Middle frontal gyrus (tissue), 1 donor: Measurements from ENCODE around the gene AMBP.

Experiments used
- DNase-seq: peaks from one replicate; pipeline ENCODE4 v3.0.0-alpha.2; 2015; ENCODE audit warnings: low spot score; ENCODE audit errors: extremely low spot score

Gene AMBP

DNA sequence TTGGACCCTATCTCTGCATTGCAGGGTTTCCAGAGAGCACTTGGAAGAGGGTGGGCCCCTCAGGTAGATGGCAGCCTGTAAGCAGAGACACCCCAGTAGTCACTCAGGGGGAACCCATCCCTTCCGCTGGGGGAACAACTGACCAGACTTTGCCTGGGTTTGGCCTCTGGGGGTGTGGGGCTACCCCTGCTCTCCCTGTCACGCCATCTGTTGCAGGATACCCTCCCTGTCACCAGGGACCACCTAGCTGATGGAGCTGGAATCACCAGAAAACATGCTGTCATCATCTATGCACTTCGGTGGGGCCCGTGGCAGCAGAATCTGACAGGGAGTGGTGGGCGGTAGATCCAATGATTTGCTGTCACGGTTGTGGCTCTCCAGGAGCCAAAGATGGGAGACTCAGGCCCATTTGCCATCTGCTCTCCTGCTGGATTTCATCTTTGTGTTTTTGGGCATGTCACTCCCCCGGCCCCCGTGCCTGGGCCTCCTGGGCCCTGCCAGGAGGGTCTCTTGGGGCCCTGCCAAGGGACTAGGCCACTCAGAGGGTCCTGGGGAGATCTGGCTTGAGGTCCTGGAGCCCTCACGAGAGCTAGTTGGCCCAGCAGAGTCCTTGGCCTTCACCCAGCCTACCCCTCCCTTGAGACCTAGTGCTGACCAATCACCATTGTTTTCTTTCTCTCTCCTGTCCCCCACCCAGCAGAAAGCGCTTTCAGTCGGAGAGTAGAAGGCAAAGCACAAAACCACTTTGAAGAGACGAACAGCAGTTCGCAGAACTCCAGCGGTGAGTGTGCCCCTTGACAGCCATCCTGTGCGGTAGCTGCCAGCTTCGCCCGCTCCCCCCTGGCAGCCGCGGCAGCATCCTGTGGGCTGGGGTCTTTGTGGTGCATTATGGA, 45.9 kb downstream of the AMBP start:
- no peak for DNase-seq

DNA sequence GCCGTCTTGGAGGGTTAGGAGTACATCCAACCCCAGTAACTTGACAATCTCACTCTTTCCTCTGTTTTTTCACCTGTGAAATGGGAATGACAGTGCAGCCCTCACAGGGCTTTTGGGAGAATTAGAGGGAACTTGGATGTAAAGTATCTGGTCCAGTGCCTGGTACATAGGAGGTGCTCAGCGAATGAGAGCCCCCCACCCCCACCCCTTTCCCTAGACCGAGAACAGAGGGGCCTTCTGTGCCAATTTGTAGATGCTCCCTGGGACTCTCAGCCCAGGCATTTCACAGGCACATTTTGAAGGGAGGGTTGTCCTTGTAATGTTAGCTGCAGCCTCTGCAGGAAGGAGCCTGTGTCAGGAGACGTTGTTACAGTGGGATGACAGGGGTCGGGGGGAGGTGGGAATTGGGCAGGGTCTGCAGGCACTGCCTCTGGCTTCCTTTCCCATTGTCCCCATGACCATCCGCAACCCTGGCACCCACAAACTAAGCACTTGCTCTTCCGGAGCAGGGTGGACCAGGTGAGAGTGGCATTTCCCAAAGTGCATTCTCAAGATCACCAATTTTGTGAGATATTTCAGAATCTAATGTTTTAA, 47.0 kb downstream of the AMBP start:
- no peak for DNase-seq

DNA sequence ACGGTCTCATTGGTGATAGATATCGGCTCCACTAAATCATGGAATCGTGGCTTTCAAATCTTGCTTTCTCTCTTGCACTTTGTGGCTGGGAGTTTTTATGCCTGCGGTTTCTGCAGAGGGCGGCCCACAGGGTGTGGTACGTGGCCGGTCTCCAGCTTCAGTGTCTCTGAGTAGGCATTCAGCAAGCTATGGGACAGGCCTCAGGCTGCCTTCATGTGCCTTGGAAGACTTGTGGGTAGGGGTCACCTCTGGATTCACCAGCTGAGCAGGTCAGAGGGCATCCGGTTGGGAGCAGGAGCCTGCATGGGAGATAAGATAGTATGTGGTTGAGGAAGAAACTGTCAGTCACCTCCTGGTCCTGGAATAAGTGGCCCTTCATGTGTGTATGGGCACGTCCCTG, 47.7 kb downstream of the AMBP start:
- no peak for DNase-seq

DNA sequence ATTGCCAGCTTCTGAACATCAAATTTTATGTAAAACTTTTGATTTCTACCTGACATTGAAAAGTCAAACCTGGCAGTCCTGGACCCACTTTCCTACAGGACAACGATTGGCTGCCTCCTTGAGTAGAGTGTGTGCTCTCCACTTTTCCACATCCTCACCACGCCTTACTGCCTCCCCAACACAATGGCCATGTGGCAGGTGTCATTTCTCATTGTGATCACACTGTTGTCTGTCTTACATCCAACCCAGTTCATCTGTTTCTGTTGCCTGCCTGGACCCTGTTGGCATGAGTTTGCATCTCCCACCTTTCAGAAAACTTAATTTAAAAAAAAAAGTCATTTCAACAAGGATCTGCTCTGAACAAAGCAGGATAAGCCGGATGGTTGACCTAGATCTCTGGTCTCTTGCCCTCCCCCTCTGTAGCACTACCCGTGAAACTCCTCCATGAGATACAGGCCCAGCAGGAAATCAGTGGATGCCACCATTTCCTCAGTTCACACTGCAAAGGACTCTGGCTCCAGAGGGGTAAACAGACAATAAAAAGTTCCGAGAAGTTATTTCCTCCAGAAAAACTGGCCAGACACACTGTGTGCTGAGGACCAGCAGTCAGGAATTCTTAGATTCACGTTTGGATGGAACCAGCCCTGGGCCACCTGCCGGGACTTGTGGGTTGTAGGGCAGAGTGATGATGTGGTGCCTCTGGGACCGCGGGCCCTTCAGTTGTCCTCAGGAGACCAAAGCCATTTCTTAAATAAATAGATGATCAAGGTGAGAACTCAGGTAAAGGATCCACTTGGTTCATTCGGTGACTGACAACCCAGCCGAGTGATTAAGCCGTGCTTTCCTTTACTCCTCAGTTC, 48.6 kb downstream of the AMBP start:
- DNase-seq: no peak

DNA sequence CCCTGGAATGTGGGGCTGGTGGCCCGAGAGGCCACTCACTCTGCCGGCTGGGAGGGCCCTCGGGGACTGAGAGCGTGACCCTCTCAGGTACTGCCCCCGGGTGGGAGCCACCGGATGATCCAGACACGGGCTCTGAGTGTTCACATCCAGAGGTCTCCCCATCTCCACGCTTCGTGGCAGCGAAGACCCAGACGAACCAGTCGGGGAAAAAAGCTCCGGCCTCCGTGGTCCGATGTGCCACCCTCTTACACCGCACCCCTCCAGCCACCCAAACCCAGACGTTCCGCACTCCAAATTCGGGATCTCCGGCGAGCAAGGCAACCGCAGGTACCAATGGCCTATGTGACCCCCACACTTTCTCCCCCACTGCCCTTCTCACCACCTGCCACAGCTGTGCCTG, 49.5 kb downstream of the AMBP start:
- DNase-seq: no peak

DNA sequence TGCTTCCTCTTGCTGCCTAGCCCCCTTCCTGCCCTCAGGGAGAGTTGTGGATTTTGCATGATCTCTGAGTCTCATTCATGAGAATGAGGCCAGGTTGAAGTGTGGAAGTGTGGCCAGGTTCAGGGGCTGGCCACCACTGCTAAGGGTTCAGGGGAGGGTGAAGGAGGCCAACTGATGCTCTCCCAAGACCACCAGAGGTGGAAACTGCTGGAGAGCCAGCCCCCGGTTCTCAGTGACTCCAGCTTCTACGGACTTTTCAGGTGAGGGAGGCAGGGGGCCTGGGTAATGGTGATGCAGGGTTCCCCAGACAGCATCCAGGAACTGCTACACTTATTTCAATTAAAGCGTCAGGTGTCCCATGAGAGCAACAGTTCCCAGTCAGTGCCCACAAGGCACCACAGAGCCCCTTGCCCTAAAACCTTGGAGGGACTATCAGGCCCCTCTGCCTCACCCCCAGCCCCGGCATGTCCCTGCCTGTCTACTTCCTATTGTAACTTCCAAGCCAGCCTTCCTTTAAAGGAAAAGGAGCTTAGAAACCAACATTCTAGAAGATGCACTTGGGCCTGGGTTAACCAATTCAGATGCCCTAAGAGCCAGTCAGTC, 50.1 kb downstream of the AMBP start:
- no peak for DNase-seq

DNA sequence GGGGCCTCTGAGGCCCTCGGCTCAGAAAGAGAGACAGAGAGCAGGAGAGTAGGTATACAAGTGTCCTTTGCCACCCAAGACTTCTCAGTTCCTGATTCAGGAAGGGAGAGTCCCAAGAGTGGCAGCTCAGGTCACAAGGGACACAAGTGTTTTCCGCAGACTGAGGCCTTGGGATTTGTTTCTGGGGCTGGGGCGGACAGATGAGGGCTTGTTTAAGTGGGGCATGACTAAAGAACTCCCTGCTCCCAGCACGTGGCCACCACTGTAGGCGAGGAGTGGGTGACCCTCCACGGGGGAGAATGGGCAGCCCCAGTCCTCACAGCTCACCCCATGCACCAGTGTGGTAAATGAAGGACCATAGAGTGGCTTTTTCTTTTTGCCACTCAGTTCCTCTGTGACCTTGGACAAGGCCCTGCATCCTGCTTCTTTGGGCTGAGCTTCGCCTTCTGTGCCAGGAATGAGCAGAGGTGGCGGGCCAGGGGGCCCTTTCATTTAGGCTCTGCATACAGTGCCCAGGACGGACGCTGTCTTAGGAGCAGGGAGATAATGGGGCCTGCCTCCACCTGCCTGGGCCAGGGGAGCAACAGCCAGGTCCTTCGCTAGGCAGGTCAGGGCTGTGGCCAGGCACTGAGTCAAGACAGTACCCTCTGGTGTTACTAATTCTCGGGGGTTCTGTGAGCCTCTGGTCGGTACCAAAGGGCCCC, 50.8 kb downstream of the AMBP start:
- DNase-seq: no peak

DNA sequence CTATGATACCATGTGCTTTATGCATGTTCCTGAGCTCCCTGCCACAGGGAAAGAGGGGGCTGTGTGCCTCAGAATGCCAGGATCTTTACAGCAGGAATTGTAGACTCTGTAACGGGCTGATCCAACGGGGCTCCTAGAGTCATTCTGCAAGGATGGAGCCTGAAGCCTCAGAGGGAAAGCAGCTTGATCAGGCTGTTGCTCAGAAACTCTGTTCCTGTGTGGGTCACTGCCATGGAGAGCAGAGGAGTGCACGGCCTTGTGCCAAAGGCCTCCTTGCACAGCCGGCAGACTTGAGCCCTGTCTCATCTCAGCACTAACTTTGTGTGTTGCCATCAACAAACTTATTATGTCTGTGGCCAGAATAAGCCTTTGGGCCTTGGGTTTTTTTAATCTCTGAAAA, 51.8 kb downstream of the AMBP start:
- DNase-seq: no peak

DNA sequence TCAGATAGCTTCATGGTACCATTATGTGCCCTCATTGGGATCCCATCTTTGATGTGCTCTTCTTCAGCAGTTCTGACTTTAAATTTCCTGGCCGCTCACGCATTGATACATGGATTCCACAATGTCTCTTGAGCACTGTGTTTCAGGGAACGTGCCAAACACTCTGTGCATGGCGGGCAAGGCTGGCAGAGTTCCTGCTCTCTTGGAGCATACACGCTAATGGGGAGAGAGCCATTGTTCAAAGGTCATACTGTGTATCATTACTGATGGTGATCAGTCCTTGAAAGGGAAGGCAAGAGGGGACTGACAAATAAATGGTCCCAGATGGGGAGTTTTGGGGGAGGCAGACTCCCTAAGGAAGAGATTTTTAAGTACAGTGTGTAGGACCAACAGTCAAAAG, 52.3 kb downstream of the AMBP start:
- DNase-seq: no peak

DNA sequence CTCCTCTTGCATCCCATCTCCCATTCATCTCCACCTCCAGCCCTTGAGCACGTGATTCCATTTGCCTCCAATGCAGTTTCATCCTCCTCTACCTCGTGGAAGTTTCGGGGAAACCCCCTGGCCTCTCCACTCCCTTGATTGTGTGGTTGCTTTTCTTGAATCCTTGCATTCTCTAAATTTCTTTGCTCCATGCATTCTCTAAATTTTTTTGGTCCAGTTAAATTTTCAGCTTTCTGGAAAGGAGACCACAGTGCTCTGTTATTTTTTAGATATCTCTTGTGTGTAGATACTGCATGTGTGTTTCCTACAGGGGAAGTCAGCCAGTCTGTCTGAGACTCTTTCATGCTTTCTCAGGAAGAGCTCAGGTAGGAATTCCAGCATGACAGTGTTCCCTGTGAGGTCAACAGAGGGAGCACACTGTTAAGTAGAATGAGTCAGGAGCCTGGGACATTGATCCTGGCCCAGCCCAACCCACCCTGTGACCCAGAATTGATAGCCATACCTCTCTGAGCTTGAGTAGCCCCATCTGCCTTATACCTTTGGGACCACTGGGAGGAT, 52.8 kb downstream of the AMBP start:
- DNase-seq: no peak

DNA sequence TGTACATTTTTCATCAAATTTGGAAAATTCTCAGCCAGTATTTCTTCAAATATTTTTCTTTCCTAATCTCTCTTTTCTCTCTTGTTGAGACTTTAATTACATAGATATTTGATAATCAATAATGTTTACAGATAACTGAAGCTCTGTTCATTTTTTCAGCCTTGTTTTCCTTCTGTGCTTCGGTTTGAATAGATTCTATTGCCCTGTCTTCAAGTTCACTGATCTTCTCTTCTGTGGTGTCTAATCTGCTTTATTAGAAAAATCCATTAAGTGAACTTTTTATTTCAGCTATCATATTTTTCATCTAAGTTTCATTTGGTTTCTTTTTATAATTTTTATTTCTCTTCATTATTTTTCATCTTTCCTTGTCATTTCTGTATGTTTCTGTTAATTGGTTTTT, 54.1 kb downstream of the AMBP start:
- no peak for DNase-seq

DNA sequence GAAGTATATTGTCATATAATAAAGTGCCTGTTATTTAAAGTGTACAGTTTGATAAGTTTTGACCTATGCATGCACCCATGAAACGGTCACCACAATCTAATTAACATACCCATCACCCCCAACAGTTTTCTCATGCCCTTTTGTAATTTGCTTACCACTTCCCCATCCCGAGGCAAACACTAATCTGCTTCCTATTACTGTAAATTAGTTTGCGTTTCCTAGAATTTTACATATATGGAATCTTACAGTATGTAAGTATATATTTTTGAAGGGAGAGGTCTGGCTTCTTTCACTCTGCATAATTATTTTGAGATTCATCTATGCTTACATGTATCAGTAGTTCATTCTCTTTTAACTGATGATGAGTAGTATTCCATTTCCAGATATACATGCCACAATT, 56.5 kb downstream of the AMBP start:
- DNase-seq: no peak

DNA sequence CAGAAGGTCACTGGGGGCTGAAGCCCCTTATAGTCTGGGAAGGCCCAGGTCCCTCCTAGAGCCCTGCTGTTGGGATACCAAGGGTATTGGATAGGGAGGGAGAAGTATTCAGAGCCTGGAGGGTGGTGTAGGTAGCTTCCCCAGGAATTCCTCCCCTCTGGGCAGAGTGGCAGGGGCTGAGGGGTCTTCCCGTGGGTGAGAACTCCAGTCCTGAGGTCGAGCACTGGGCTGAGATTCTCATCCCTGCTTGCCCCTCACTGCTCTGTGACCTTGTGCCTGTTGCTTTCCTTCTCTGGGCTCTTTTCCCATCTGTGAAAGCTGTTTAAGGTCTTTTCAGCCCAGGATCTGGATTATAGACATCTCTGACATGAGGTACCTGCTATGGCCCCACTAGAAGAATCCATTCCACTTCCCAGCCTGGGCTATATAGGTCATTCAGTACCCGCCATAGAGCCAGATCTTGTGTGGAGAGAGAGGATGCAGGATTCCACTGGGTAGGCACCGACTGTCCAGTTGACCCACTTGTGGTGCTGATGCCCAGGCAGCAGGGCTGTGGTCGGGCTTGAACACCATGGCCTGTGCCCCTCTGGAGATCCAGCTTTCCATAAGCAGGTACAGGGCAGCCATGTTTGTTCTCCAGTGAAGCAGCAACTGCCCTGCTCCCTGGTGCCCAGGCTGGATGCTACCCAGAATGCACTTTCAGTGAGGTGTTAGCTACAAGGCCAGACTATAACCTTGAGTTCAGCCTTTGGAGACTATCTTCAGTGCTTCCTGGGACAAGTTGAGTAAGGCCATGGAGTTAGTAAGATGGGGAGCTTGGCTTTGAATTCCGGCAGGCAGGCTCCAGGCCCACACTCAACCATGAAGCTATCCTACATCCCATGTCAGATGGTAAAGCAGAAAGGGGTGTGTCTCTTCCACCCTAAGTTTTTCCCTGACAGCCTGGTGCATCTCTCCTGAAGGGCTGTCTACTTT, 60.1 kb downstream of the AMBP start:
- DNase-seq: no peak

DNA sequence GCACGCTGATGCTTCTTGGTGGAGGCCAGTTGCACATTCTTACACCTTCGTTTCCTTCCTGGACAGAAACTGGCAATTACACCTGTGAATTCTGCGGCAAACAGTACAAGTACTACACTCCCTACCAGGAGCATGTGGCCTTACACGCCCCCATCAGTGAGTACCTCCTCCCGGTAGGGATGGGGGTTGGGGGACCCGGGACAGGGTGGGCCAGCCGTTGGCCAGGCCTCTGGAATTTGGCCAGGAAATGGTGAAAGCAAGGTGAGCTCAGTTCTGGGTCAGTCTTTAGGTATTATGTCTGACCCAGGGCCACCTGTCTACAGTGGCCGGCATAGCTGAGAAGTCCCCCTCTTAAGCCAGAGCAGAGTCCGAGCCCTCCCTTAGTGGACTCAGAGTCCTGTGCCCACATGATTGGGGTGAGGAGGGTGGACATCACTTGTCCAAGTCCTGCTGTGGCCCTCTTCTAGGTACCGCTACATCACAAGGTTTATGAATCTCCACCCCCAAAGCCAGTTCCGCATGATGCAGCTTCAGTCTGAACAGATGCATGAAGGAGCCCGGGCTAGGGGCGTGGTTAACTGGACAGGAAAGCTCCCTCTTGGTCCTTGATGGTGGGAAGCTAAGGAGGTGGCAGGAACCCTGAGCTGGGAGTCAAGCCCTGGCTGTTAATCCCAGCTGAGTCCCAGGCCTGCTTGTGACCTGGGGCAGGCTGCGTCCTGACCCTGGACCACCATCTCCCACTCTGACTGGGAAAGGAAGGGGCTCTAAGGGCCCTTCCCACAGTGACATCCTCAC, 61.3 kb downstream of the AMBP start:
- DNase-seq: no peak

DNA sequence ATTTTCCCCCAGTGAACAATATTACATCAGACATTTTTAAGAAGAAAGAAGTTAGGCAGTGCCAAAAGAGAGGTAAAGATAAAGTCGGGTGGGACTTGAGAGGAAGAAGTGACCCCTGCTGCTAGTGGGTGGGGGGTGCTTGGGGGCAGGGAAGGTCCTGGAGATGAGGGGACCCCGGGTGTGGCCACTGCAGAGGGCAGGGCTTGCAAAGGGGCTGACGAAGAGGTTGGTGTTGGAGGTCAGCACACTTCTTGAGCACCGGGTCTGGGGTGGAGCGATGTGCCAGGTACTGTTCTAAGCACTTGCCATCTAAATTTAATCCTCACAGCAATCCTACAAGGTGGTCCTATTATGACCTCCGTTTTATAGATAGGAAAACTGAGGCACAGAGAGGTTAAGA, 62.0 kb downstream of the AMBP start:
- no peak for DNase-seq

DNA sequence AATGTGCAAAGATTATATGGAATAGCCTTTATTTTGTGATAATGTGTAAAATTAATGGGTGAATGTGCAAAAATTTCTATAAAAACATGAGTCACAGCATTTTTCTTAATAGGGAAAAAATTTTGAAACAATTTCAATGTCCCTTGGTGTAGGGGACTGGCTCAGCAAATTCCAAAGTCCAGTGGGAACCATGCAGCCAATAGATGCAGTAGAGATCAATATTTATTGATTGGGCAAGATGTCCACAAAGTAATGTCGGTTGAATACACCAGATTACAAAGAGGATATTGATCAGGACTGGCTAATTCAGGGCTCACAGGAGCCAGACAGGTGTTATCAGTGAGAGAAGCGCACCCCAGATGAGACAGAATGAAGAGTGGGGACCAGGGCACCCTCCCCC, 62.5 kb downstream of the AMBP start:
- DNase-seq: no peak

DNA sequence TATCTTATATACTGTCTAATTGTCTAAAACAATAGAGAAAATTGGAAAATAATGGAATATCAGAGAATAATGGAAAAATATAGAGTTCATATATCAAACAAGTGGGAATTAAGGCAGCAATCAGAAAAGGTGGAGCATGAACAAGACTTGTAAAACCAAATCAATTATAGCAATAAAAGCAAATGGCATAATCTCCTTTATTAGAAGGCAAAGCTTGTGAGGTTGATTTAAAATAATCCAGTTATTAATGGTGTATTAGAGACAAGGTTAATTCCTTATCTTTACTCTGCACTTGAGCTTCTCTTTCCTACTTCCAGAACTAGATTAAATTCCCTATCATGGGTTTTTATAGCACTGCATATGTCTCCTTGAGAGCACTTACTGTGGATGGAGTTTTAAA, 64.1 kb downstream of the AMBP start:
- no peak for DNase-seq

DNA sequence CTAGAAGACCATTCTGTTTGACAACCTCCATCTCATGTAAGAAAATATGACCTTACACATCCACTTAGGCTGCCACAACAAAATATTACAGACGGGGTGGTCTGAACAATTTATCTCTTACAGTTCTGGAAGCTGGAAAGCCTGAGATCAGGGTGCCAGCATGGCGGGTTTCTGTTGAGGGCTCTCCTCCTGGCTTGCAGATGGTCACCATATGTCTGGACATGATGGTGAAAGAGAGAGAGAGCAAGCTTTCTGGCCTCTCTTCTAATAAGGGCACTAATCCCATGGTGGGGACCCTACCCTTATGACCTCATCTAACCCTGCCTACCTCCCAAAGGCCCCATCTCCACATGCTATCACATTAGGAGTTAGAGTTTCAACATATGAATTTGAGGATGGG, 66.0 kb downstream of the AMBP start:
- no peak for DNase-seq

DNA sequence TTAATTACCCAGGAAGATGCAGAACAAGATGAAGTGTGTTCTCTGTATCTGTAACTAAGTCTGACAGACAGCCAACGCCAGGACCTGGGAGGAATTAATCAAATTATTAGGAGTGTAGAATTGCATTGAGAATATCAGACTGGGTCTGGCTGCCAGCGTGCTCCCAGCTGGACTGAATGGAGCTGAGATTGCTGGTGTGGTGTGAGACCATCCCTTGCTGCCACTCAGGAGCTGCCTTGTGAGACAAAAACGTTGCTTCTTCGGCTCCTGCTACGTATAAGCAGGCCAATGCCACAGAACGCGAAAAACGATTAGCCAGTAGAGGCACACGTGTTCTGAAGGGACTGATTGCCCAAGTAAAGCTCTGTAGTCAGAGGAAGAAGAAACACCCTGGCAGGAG, 66.8 kb downstream of the AMBP start:
- no peak for DNase-seq
